Measurements from ENCODE around the gene SORCS2. TPM values are rescaled to one million over a fixed set of nuclear protein-coding genes. Genes with fewer than 3 reads are reported as not detected.

Gene SORCS2
- total and polyA plus RNA-seq, 2 of the 8 experiments (the other 6 are each of a cell fraction or from before 2014, with no cell fraction given), result 0.36 to 1.8 TPM

DNA sequence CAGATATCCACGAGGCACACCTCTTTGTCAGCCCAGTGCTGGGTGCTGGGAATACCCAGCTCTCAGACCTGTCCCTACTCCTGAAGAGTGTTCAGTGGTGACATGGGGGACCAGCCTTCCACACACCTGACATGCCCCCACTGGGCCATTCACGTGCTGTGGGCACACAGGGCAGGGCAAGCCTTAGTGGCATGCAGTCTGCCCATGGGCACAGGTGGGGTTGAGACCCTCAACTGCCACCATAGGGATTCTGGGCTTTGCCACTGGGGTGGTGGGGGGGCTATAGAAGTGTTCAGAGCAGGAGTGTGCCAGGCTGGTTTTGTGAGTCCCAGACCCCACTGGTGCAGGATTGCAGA, 259.1 kb downstream of the SORCS2 start:
- Histone ChIP-seq H4K8ac (ENCODE audit: extremely low read depth, insufficient read depth, low read length) (no peak overlapping the region), H3K4me2 (ENCODE audit: insufficient read depth in 1 of 2, low read depth in 2 of 2, low read length in 2 of 2) (no peak overlapping the region), H4K5ac (ENCODE audit: insufficient read length, low read depth, low read length) (no peak overlapping the region), H4K20me1 (replicated peaks in 1 of 2; ENCODE audit: control insufficient read depth in 1 of 2, insufficient read depth in 2 of 2, low read length in 2 of 2) (no peaks in the 10 kb centered on the region), H3K4me3 (ENCODE audit: extremely low read depth in 1 of 4, insufficient read depth in 2 of 4, low read depth in 3 of 4, low read length in 4 of 4) (no peak overlapping the region), H2AFZ (ENCODE audit: low read length) (no peak overlapping the region), H2BK12ac (ENCODE audit: low read depth, low read length) (no peak overlapping the region), H3K23ac (ENCODE audit: insufficient read length) (no peak overlapping the region), H3K4ac (replicated peaks; ENCODE audit: insufficient read length, low read depth, low read length) (no peak overlapping the region), H3K56ac (replicated peaks; ENCODE audit: insufficient read length, low read depth, low read length) (no peak overlapping the region), H3K27me3 (replicated peaks in 1 of 4; ENCODE audit: control insufficient read depth in 3 of 4, extremely low read depth in 1 of 4, insufficient read depth in 3 of 4, low read length in 3 of 4) (no peaks in the 10 kb centered on the region; a peak in 1 of 7 replicates), H3K79me2 (ENCODE audit: control insufficient read depth in 1 of 2, insufficient read depth in 2 of 2, low read length in 2 of 2) (no peaks in the 10 kb centered on the region), H4K91ac (replicated peaks; ENCODE audit: insufficient read length, low read length) (no peak overlapping the region), H2AK5ac (ENCODE audit: low read depth, low read length) (no peak overlapping the region), H2BK5ac (ENCODE audit: low read depth, low read length) (no peak overlapping the region), H3K18ac (ENCODE audit: extremely low read depth, low read length) (no peak overlapping the region), H3K36me3 (ENCODE audit: control insufficient read depth in 2 of 4, insufficient read depth in 4 of 4, low read length in 3 of 4) (no peaks in the 10 kb centered on the region), H2BK15ac (ENCODE audit: low read length) (no peak overlapping the region), H3K4me1 (replicated peaks in 1 of 4; ENCODE audit: control insufficient read depth in 3 of 4, insufficient read depth in 4 of 4, low read length in 3 of 4) (peaks cover 0 to 3% (median 0%) of the 10 kb centered on the region in 4 experiments; a peak in 1 of 7 replicates), H2BK120ac (replicated peaks; ENCODE audit: low read depth, low read length) (no peak overlapping the region), H3K27ac (ENCODE audit: low read depth, low read length) (no peak overlapping the region), H2BK20ac (ENCODE audit: low read length) (no peak overlapping the region), H3K23me2 (ENCODE audit: low read depth, low read length) (peaks cover 5% of the 10 kb centered on the region; the same call in 1 of the 2 replicates), H3K9ac (replicated peaks in 1 of 4; ENCODE audit: extremely low read depth in 1 of 4, low read depth in 3 of 4, low read length in 3 of 4) (no peak overlapping the region), H3K14ac (ENCODE audit: insufficient read length) (no peak overlapping the region), H3K9me3 (ENCODE audit: insufficient read depth in 2 of 2, low read depth in 1 of 2, low read length in 1 of 2) (no peaks in the 10 kb centered on the region), H3K79me1 (ENCODE audit: low read depth, low read length) (no peaks in the 10 kb centered on the region)
- CTCF ChIA-PET (ENCODE audit: partially characterized antibody), result interaction anchor here (0.6 to 2.6 kb wide), 3 partner anchors 10 to 111 kb away, joined by 3 to 10 read pairs (median 4); no protein-coding TSS in a partner anchor
- FAIRE-seq (no peak), DNase-seq (ENCODE audit: low read depth in 1 of 2, low spot score in 2 of 2) (no peak)
- WGBS, 2 experiments (ENCODE audit: extremely low coverage in 1 of 2, insufficient coverage in 1 of 2, insufficient read length in 1 of 2, insufficient replicate concordance in 2 of 2, low coverage in 1 of 2, low lambda C conversion rate in 2 of 2, missing lambda C conversion rate in 1 of 2), result 85% methylated on average over 2 of the region's 2 CpGs; no CpG with 5 or more reads in 1 of the 2 experiments
- POLR2A ChIA-PET (ENCODE audit: partially characterized antibody), result no interaction called here
- TF ChIP-seq PHF8 (conservative IDR thresholded peaks at IDR 0.05; ENCODE audit: low read depth, low read length) (no peak), CBX8 (IDR thresholded peaks at IDR 0.05; ENCODE audit: borderline replicate concordance, low read depth, low read length) (no peak), JUN (IDR thresholded peaks at IDR 0.05; ENCODE audit: low read depth, low read length) (no peak), POLR2A (IDR thresholded peaks at IDR 0.05; ENCODE audit: control extremely low read depth in 1 of 2, low read depth in 2 of 2, low read length in 2 of 2) (no peak), CHD1 (IDR thresholded peaks at IDR 0.05; ENCODE audit: low read depth, low read length) (no peak), RXRA (IDR thresholded peaks at IDR 0.05; ENCODE audit: insufficient read depth, low read depth, low read length) (no peak), POU5F1 (IDR thresholded peaks at IDR 0.05; ENCODE audit: low read depth, low read length) (no peak), CTBP2 (IDR thresholded peaks at IDR 0.05; ENCODE audit: borderline replicate concordance, insufficient read depth, insufficient read length, low read length) (no peak), RFX5 (IDR thresholded peaks at IDR 0.05; ENCODE audit: borderline replicate concordance, low read depth, low read length) (no peak), EP300 (IDR thresholded peaks at IDR 0.05; ENCODE audit: borderline replicate concordance in 1 of 2, low read depth in 2 of 2, low read length in 2 of 2) (no peak), KDM4A (IDR thresholded peaks at IDR 0.05; ENCODE audit: low read depth, low read length, severe bottlenecking) (no peak), ZNF274 (IDR thresholded peaks at IDR 0.05; ENCODE audit: borderline replicate concordance, extremely low read depth, low read length) (no peak)
